Trophoblast cell (in vitro differentiated cells and primary cell): ENCODE results near the gene ZP3.
A peak's percentile ranks its signal among the peaks of the same experiment; 100 is the strongest.
"Not testable (repeated sequence)": the region's sequence is repeated elsewhere in the genome, so short reads cannot be mapped to it uniquely, and the experiment has no call there.

Experiments
- DNase-seq, 2 donors: peaks; one replicate each; pipeline ENCODE4 v3.0.0-alpha.2; 2016
- H2AFZ ChIP-seq: 2 replicates; pipeline ENCODE4 v1.6.1; 2013; ENCODE audit warnings: low read length, moderate library complexity, mild to moderate bottlenecking; ENCODE audit not compliant: insufficient read depth, poor library complexity
- H2AK5ac ChIP-seq: 2 replicates; pipeline ENCODE4 v1.6.1; 2013; ENCODE audit warnings: mild to moderate bottlenecking, low read length
- H2BK120ac ChIP-seq: 2 replicates; pipeline ENCODE4 v1.6.1; 2013; ENCODE audit warnings: low read length, mild to moderate bottlenecking, moderate library complexity; ENCODE audit not compliant: insufficient read depth, poor library complexity
- H2BK12ac ChIP-seq: 2 replicates; pipeline ENCODE4 v1.6.1; 2013; ENCODE audit warnings: mild to moderate bottlenecking, low read length, moderate library complexity
- H2BK5ac ChIP-seq: 2 replicates; pipeline ENCODE4 v1.6.1; 2013; ENCODE audit warnings: low read length, low read depth, moderate library complexity, mild to moderate bottlenecking; ENCODE audit not compliant: poor library complexity
- H3K14ac ChIP-seq: 2 replicates; pipeline ENCODE4 v1.6.1; 2013; ENCODE audit warnings: mild to moderate bottlenecking, low read length
- H3K18ac ChIP-seq: 2 replicates; pipeline ENCODE4 v1.6.1; 2013; ENCODE audit warnings: mild to moderate bottlenecking, low read length
- H3K23ac ChIP-seq: 2 replicates; pipeline ENCODE4 v1.6.1; 2013; ENCODE audit warnings: low read length
- H3K27ac ChIP-seq: 2 replicates; pipeline ENCODE4 v1.5.1; 2013; ENCODE audit warnings: low read depth, mild to moderate bottlenecking, inconsistent platforms, low read length, moderate library complexity
- H3K27me3 ChIP-seq: 2 replicates; pipeline ENCODE4 v1.6.1; 2013; ENCODE audit warnings: inconsistent platforms, mild to moderate bottlenecking, low read length, moderate library complexity; ENCODE audit not compliant: insufficient read depth
- H3K36me3 ChIP-seq, 2 experiments: 1 replicate in 1 of 2; 2 replicates in 1 of 2; pipeline ENCODE4 v1.6.1; 2013; ENCODE audit warnings: low read length in 2 of 2, mild to moderate bottlenecking in 2 of 2, moderate library complexity in 1 of 2; ENCODE audit not compliant: insufficient read depth in 2 of 2, control insufficient read depth in 1 of 2
- H3K4ac ChIP-seq: 2 replicates; pipeline ENCODE4 v1.6.1; 2013; ENCODE audit warnings: low read depth, mild to moderate bottlenecking, low read length, moderate library complexity
- H3K4me1 ChIP-seq, 2 experiments: 1 replicate in 1 of 2; 2 replicates in 1 of 2; pipeline ENCODE4 v1.6.1; 2013; ENCODE audit warnings: low read length in 2 of 2, mild to moderate bottlenecking in 2 of 2, moderate library complexity in 1 of 2; ENCODE audit not compliant: insufficient read depth in 2 of 2, control insufficient read depth in 1 of 2
- H3K4me2 ChIP-seq: 2 replicates; pipeline ENCODE4 v1.6.1; 2013; ENCODE audit warnings: inconsistent platforms, mild to moderate bottlenecking, low read length, moderate library complexity
- H3K4me3 ChIP-seq: 2 replicates; pipeline ENCODE4 v1.5.1; 2013; ENCODE audit warnings: mild to moderate bottlenecking, low read depth, low read length, inconsistent platforms
- H3K79me1 ChIP-seq: one replicate; pipeline ENCODE4 v1.6.1; 2013; ENCODE audit warnings: low read length
- H3K79me2 ChIP-seq: 2 replicates; pipeline ENCODE4 v1.6.1; 2013; ENCODE audit warnings: low read length, mild to moderate bottlenecking; ENCODE audit not compliant: control insufficient read depth, insufficient read depth, poor library complexity
- H3K9ac ChIP-seq: 2 replicates; pipeline ENCODE4 v1.6.1; 2013; ENCODE audit warnings: mild to moderate bottlenecking, low read length
- H3K9me3 ChIP-seq: 2 replicates; pipeline ENCODE4 v1.6.1; 2013; ENCODE audit warnings: low read depth, mild to moderate bottlenecking, control low read depth, inconsistent platforms, low read length; ENCODE audit not compliant: insufficient read depth
- H4K12ac ChIP-seq: 2 replicates; pipeline ENCODE4 v1.6.1; 2013; ENCODE audit warnings: low read depth, mild to moderate bottlenecking, low read length, moderate library complexity
- H4K8ac ChIP-seq: 2 replicates; pipeline ENCODE4 v1.6.1; 2013; ENCODE audit warnings: low read depth, mild to moderate bottlenecking, low read length, moderate library complexity
- H4K91ac ChIP-seq: one replicate; pipeline ENCODE4 v1.6.1; 2013; ENCODE audit warnings: low read depth, mild to moderate bottlenecking, low read length, moderate library complexity
- WGBS: extraction: QIAGEN DNeasy Blood & Tissue Kit; methylation state at CpG from one replicate; pipeline ENCODE4 v1.1.7; 2013; ENCODE audit warnings: missing lambda C conversion rate; ENCODE audit not compliant: insufficient read length, insufficient coverage; ENCODE audit errors: extremely low coverage; 5-methylcytosine and 5-hydroxymethylcytosine counted together

The ZP3 gene

GRCh38 chr7:76473097-76473496 is 48.3 kb downstream of the ZP3 start:
- H3K79me1 ChIP-seq, H3K4ac ChIP-seq, H4K12ac ChIP-seq, H3K4me3 ChIP-seq, H3K36me3 ChIP-seq, H2AK5ac ChIP-seq, H3K9me3 ChIP-seq, H2BK12ac ChIP-seq, H3K14ac ChIP-seq, H3K27me3 ChIP-seq, H4K91ac ChIP-seq, H2BK120ac ChIP-seq, H2AFZ ChIP-seq, H3K79me2 ChIP-seq, H3K23ac ChIP-seq, H4K8ac ChIP-seq, H3K4me1 ChIP-seq, H3K18ac ChIP-seq, H3K9ac ChIP-seq, DNase-seq, H3K27ac ChIP-seq, H2BK5ac ChIP-seq, H3K4me2 ChIP-seq: not testable (repeated sequence)
- no CpG with 5 or more reads among the region's 6 CpGs for WGBS

GRCh38 chr7:76476280-76476679 is 51.5 kb downstream of the ZP3 start:
- not testable (repeated sequence) for H2BK12ac ChIP-seq, H3K9me3 ChIP-seq, H3K23ac ChIP-seq, DNase-seq, H3K27ac ChIP-seq, H3K79me1 ChIP-seq, H3K36me3 ChIP-seq, H2BK120ac ChIP-seq, H4K12ac ChIP-seq, H3K4me3 ChIP-seq, H2AK5ac ChIP-seq, H4K8ac ChIP-seq, H3K79me2 ChIP-seq, H3K4me2 ChIP-seq, H3K27me3 ChIP-seq, H2AFZ ChIP-seq, H3K9ac ChIP-seq, H3K18ac ChIP-seq, H3K4ac ChIP-seq, H4K91ac ChIP-seq, H3K4me1 ChIP-seq, H3K14ac ChIP-seq, H2BK5ac ChIP-seq
- WGBS, result no CpG with 5 or more reads among the region's 11 CpGs

DNA sequence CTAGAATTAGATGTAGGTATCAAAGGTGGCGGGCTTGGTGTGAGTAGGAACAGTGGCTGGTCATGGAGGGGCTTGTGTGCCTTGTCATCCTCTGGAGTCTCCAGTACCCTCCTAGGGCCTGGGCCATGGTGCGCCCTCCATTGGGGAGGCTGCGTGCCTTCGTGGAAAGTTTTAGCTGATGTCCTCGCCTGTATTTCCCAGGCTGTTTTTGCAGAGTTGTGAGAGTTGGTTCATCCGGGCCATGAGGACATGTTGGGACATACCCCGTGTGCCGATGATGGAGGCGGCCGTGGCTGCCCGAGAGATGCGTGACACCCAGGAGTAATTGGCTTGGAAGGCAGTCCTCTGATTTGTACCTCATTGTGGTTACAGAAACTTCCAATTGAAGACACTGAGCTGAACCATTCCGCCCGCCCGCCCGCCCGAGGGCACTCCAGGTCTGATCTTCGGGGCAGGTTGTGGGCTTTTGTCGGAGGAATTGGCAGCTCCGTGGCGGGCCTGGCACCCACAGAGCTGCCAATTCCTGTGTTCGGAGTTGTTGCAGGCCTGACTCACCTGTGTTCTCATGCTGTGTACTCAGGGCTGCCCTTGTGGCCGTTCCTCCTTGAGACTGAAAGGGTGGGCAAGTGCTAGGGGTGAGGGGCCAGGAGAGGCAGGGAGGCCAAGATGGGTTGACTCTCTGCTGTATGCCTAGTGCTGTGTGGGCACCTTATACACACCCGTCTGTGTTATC is 52.2 kb downstream of the ZP3 start:
- H3K14ac ChIP-seq, H2BK12ac ChIP-seq: not testable (repeated sequence)
- WGBS, result no CpG with 5 or more reads among the region's 24 CpGs

GRCh38 chr7:76479628-76480027 is 54.9 kb downstream of the ZP3 start:
- not testable (repeated sequence) for H4K12ac ChIP-seq, H3K79me2 ChIP-seq, H3K9ac ChIP-seq, H3K4ac ChIP-seq, H2AFZ ChIP-seq, H3K27me3 ChIP-seq, H3K4me1 ChIP-seq, H3K18ac ChIP-seq, H2AK5ac ChIP-seq, H3K79me1 ChIP-seq, H3K27ac ChIP-seq, H4K91ac ChIP-seq, H2BK5ac ChIP-seq, H3K4me3 ChIP-seq, H3K23ac ChIP-seq, H3K9me3 ChIP-seq, H3K14ac ChIP-seq, H4K8ac ChIP-seq, H2BK120ac ChIP-seq, H3K4me2 ChIP-seq, H2BK12ac ChIP-seq
- peaks cover 14 to 17% of the 10 kb centered on the region in 2 experiments for H3K36me3 ChIP-seq
- WGBS, result no CpG with 5 or more reads among the region's 11 CpGs
- peak in 1 of 2 donors; percentile 9 for DNase-seq

More for the DNA sequence above, 52.2 kb downstream of the ZP3 start:
- not testable (repeated sequence) for H3K36me3 ChIP-seq, H4K91ac ChIP-seq, H4K12ac ChIP-seq, H2BK5ac ChIP-seq, H2AK5ac ChIP-seq, H3K27ac ChIP-seq, DNase-seq, H3K27me3 ChIP-seq, H3K4me2 ChIP-seq, H3K4me3 ChIP-seq, H4K8ac ChIP-seq, H2AFZ ChIP-seq, H3K9me3 ChIP-seq, H3K18ac ChIP-seq, H3K4ac ChIP-seq, H2BK120ac ChIP-seq, H3K9ac ChIP-seq, H3K4me1 ChIP-seq, H3K79me2 ChIP-seq, H3K23ac ChIP-seq, H3K79me1 ChIP-seq
